Measurements from ENCODE around the gene YBEY. TPM values are rescaled to one million over a fixed set of nuclear protein-coding genes. Genes with fewer than 3 reads are reported as not detected.

The YBEY gene
- total and polyA plus RNA-seq, 11 donors: 11.4 to 28.1 (median 16.0) TPM

DNA sequence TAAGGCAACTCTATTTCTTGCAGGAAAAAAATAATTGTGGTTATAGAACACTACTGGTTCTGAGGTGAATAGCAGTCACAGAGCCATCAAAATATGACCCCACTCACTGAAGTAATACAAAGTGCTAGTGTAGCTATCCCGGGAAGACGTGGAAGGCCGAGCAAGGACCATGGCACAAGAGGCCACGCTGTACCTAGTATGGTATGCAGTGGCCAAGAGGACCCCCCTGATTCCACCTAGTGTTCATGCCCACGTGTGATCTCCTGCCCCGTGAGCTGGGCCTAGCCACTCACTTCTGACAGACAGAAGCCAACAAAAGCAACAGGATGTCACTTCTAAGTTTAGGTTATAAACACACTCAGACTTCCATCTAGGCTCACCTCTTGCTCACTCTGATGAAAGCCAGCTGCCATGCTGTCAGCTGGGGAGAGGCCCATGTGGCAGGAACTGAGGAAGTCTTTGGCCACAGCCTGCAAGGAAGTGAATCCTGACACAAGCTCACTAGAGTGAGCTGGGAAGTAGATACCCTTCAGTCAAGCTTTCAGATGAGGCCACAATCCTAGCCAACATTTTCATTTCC lies 35.9 kb upstream of the YBEY start:
- Histone ChIP-seq H3K9me3 (no peaks in the 10 kb centered on the region), H3K4me1 (peaks cover 0 to 10% (median 0%) of the 10 kb centered on the region in 12 donors), H3K27me3 (no peaks in the 10 kb centered on the region), H3K4me3 (no peak overlapping the region), H3K36me3 (peaks cover 0 to 100% (median 96%) of the 10 kb centered on the region in 9 donors), H3K27ac (peak overlapping the region in 1 of 12 donors; percentile 28)
- TF ChIP-seq POLR2A (IDR thresholded peaks at IDR 0.05) (no peak), CTCF (IDR thresholded peaks at IDR 0.05) (no peak)
- intact Hi-C loops (cut with DNase I): loop anchor here in 1 of 10 donors (10.0 kb wide), 1 partner anchor 105 kb away; no protein-coding TSS in a partner anchor
- DNase-seq (peak in 1 of 5 donors; percentile 8), ATAC-seq (peak in 2 of 4 donors; percentile 43 to 49)
- WGBS, 4 donors: 79 to 89% (median 86%) methylated on average over 6 of the region's 6 CpGs

DNA sequence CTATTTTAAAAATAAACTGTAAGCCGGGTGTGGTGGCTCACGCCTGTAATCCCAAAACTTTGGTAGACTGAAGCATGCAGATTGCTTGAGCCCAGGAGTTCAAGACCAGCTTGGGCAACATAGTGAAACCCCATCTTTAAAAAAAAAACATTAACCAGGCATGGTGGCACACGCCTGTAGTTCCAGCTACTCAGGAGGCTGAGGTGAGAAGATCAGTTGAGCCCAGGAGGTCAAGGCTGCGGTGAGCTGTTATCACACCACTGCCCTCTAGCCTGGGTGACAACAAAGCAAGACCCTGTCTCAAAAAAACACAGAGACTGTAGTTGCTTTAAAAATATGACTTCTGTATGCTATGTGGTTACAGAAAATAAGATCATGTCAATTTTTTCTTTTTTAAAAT lies 33.3 kb upstream of the YBEY start:
- Histone ChIP-seq H3K27ac (no peak overlapping the region), H3K36me3 (peaks cover 0 to 100% (median 96%) of the 10 kb centered on the region in 9 donors), H3K27me3 (no peaks in the 10 kb centered on the region), H3K4me1 (peaks cover 0 to 24% (median 1%) of the 10 kb centered on the region in 12 donors), H3K4me3 (no peak overlapping the region), H3K9me3 (no peaks in the 10 kb centered on the region)
- TF ChIP-seq CTCF (IDR thresholded peaks at IDR 0.05) (no peak), POLR2A (IDR thresholded peaks at IDR 0.05) (no peak)
- intact Hi-C loops (cut with DNase I): loop anchor here in 1 of 10 donors (10.0 kb wide), 1 partner anchor 108 kb away; no protein-coding TSS in a partner anchor
- WGBS, 4 donors: 89 to 96% (median 91%) methylated on average over 4 of the region's 4 CpGs
- DNase-seq: peak in 1 of 5 donors; percentile 11
- ATAC-seq: no peak

- ATAC-seq (no peak), DNase-seq (peak in 1 of 5 donors; percentile 12)
- intact Hi-C loops (cut with DNase I): loop anchor here in 1 of 10 donors (10.0 kb wide), 1 partner anchor 109 kb away; no protein-coding TSS in a partner anchor
- no peak overlapping the region for H3K27ac ChIP-seq
- no peak overlapping the region for H3K4me3 ChIP-seq
- no peaks in the 10 kb centered on the region for H3K9me3 ChIP-seq
- WGBS, 4 donors: 56 to 66% (median 59%) methylated on average over 8 of the region's 8 CpGs
- TF ChIP-seq CTCF (IDR thresholded peaks at IDR 0.05) (no peak), POLR2A (IDR thresholded peaks at IDR 0.05) (no peak)
- H3K27me3 ChIP-seq: no peaks in the 10 kb centered on the region
- peaks cover 0 to 24% (median 1%) of the 10 kb centered on the region in 12 donors for H3K4me1 ChIP-seq
- peaks cover under 1 to 100% (median 99%) of the 10 kb centered on the region in 9 donors for H3K36me3 ChIP-seq
Observed at GRCh38 chr21:46253610-46254124, 32.5 kb upstream of the YBEY start.

DNA sequence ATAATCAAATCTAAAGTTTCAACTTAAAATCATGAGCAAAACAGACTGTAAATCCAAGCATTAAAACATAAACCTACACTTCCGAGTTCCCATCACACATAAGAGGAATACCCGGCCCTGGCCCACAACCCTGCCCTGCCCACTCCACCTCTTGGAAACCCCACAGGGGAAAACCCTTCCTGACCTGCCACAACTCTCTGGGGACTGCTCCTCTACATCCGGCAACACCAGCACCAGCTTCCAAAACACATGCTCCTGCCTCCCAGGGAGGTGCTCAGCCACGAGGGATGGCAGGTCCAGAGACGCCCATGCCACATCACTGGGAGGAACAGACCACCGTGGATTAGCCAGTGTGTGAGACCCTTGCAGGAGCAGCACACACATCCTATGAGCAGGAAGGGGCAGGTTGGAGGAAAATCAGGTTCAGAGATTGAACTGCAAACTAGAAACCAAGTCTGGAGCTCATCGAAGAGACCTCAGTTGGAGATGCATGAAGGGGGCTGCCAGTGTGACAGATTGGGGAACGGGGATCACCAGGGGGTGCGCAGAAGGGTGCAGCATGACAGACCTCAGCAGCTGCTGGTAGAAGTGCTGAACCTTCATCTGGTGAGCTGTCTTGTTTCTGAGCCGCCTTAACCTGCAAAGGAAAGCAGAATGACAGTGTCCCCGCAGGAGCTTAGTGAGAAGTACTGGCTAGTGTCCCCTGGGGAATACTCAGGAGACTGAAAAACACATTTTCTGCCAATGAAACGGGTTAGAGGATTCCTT lies 31.8 kb upstream of the YBEY start:
- TF ChIP-seq POLR2A (IDR thresholded peaks at IDR 0.05): no peak
- TF ChIP-seq CTCF (IDR thresholded peaks at IDR 0.05): no peak
- peak in 1 of 5 donors; percentile 8 for DNase-seq
- no peaks in the 10 kb centered on the region for H3K27me3 ChIP-seq
- no peak overlapping the region for H3K4me3 ChIP-seq
- ATAC-seq: no peak
- 77 to 82% (median 78%) methylated on average over 12 of the region's 12 CpGs for WGBS, 4 donors
- no peaks in the 10 kb centered on the region for H3K9me3 ChIP-seq
- H3K4me1 ChIP-seq: peaks cover 0 to 24% (median 1%) of the 10 kb centered on the region in 12 donors
- H3K36me3 ChIP-seq: peaks cover 2 to 100% (median 99%) of the 10 kb centered on the region in 9 donors
- peak overlapping the region in 1 of 12 donors; percentile 3 for H3K27ac ChIP-seq
- intact Hi-C loops (cut with DNase I): loop anchor here in 1 of 10 donors (10.0 kb wide), 1 partner anchor 110 kb away; no protein-coding TSS in a partner anchor

All from heart left ventricle (tissue), 16 donors.